Caco-2 (cell line): ENCODE measurements around the gene STRIT1. TPM values are rescaled to one million over a fixed set of nuclear protein-coding genes. Genes with fewer than 3 reads are reported as not detected.

Source experiments
- BruUV-seq: library from RNA; stranded (reverse); fragments of 400-500 nt; replicated peaks from 2 replicates; lab custom pipeline; 2021; lab: Mats Ljungman, UMichigan
- CTCF ChIA-PET: fragments of 300-600 bp; sonication (Branson Sonifier 250); formaldehyde crosslinking; loops from one replicate; lab custom pipeline; 2022; ENCODE audit warnings: antibody characterized with exemption; lab: Charles Lee
- POLR2A ChIA-PET: fragments of 300-600 bp; sonication (Branson Sonifier 250); formaldehyde crosslinking; loops from one replicate; lab custom pipeline; 2022; ENCODE audit warnings: antibody characterized with exemption; lab: Charles Lee
- DNase-seq, 2 experiments: peaks; one replicate each; pipeline versions ENCODE4 v3.0.0 to v3.0.0-alpha.2; 2020 to 2022
- H3K27me3 ChIP-seq: replicated peaks from 2 replicates; pipeline ENCODE4 v1.6.0; 2011; ENCODE audit warnings: low read length; ENCODE audit not compliant: control insufficient read depth, insufficient read depth
- H3K36me3 ChIP-seq: 2 replicates; pipeline ENCODE4 v1.5.1; 2011; ENCODE audit warnings: low read length; ENCODE audit not compliant: control insufficient read depth, insufficient read depth
- H3K4me1 ChIP-seq: fragments of 250-450 bp; sonication (Bioruptor Pico); 2 replicates; pipeline ENCODE4 v1.5.1; 2020; ENCODE audit warnings: mild to moderate bottlenecking
- H3K4me3 ChIP-seq: 2 replicates; pipeline ENCODE4 v1.5.1; 2011; ENCODE audit warnings: low read depth, mild to moderate bottlenecking, control low read depth, low read length
- H3K9me3 ChIP-seq: fragments of 250-450 bp; sonication (Bioruptor Pico); 2 replicates; pipeline ENCODE4 v1.5.1; 2020; ENCODE audit warnings: mild to moderate bottlenecking, moderate library complexity
- H3K27ac Mint-ChIP-seq: one replicate; pipeline ENCODE4 v1.8.0; 2022; ENCODE audit warnings: mixed read lengths; ENCODE audit not compliant: unreplicated experiment
- H3K27me3 Mint-ChIP-seq: one replicate; pipeline ENCODE4 v1.8.0; 2022; ENCODE audit warnings: mixed read lengths; ENCODE audit not compliant: insufficient read depth, unreplicated experiment
- H3K36me3 Mint-ChIP-seq: one replicate; pipeline ENCODE4 v1.8.0; 2022; ENCODE audit warnings: mild to moderate bottlenecking, mixed read lengths; ENCODE audit not compliant: insufficient read depth, unreplicated experiment
- H3K4me1 Mint-ChIP-seq: one replicate; pipeline ENCODE4 v1.8.0; 2022; ENCODE audit warnings: low read depth, mixed read lengths; ENCODE audit not compliant: unreplicated experiment
- H3K4me3 Mint-ChIP-seq: one replicate; pipeline ENCODE4 v1.8.0; 2022; ENCODE audit warnings: mild to moderate bottlenecking, moderate library complexity, mixed read lengths; ENCODE audit not compliant: unreplicated experiment
- H3K9me3 Mint-ChIP-seq: one replicate; pipeline ENCODE4 v1.8.0; 2022; ENCODE audit warnings: mixed read lengths; ENCODE audit not compliant: unreplicated experiment
- CTCF ChIP-seq, 2 experiments: fragments of 200-600 bp in 1 of 2; IDR thresholded peaks; 1 replicate in 1 of 2; 2 replicates in 1 of 2; pipeline versions ENCODE4 v1.5.1 to v1.8.0; 2011 to 2022; ENCODE audit warnings: antibody characterized with exemption in 1 of 2, control low read depth in 1 of 2, inconsistent platforms in 1 of 2, low read depth in 1 of 2, low read length in 1 of 2, mild to moderate bottlenecking in 1 of 2, moderate library complexity in 1 of 2; ENCODE audit not compliant: insufficient read depth in 1 of 2, severe bottlenecking in 1 of 2, unreplicated experiment in 1 of 2
- intact Hi-C: fragments of 100-400 bp; cut with micrococcal nuclease; formaldehyde crosslinking; loops from one replicate; pipeline ENCODE4 v1.10.0; 2022; ENCODE audit not compliant: unreplicated experiment
- total RNA-seq: library from RNA; stranded (reverse); gene quantifications from 2 replicates; pipeline ENCODE4 v1.2.3, GENCODE V29; 2022

Gene STRIT1
- total RNA-seq, 1 experiment from 2014 or later, result not detected

DNA sequence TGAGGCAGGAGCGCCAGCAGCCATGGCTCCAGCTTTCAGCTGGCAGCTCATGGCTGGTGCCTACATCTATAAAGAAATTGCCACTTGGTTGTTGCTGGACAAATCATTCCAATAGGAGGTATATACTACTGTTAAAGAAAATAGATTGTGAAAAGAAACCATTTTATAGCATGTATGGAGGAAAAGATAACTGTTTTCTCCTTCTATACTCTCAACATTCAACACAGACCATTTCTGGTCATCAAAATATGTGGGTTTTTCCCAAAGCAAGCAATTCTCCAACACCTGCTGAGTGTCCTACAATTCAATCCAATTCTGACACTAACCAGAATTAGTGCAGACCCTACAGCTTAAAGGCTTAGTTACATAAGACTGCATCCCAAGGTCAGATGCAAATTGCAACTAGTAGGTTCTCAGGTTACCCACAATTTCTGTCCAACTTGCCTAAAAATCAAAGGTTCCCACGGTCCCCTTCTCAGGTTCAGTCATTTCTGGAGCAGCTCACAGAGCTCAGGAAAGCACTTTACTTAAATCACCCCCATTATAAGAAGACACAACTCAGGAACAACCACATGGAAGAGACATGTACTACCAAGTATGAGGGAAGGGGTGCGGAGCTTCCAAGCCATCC, 42.4 kb upstream of the STRIT1 start:
- Mint-ChIP-seq H3K36me3 (no peaks in the 10 kb centered on the region), H3K4me1 (no peaks in the 10 kb centered on the region), H3K27ac (no peak overlapping the region), H3K4me3 (no peak overlapping the region), H3K9me3 (no peaks in the 10 kb centered on the region), H3K27me3 (peaks cover 6% of the 10 kb centered on the region)
- no peak for TF ChIP-seq CTCF (IDR thresholded peaks at IDR 0.05; ENCODE audit: insufficient read depth in 1 of 2, low read depth in 1 of 2, low read length in 1 of 2, severe bottlenecking in 1 of 2, unreplicated experiment in 1 of 2)
- intact Hi-C loops, result no loop called here
- POLR2A ChIA-PET, result no interaction called here
- no peak overlapping the region for H3K4me3 ChIP-seq
- no TSS peak for BruUV-seq
- CTCF ChIA-PET, result no interaction called here
- H3K4me1 ChIP-seq, result no peaks in the 10 kb centered on the region
- no peaks in the 10 kb centered on the region for H3K27me3 ChIP-seq
- H3K36me3 ChIP-seq, result no peaks in the 10 kb centered on the region
- no peaks in the 10 kb centered on the region for H3K9me3 ChIP-seq
- no peak for DNase-seq

GRCh38 chr3:155334914-155335723, 41.6 kb upstream of the STRIT1 start:
- Mint-ChIP-seq H3K36me3 (no peaks in the 10 kb centered on the region), H3K27me3 (peaks cover 6% of the 10 kb centered on the region), H3K9me3 (no peaks in the 10 kb centered on the region), H3K4me3 (no peak overlapping the region), H3K27ac (no peak overlapping the region), H3K4me1 (no peaks in the 10 kb centered on the region)
- DNase-seq, result no peak
- Histone ChIP-seq H3K9me3 (no peaks in the 10 kb centered on the region), H3K27me3 (no peaks in the 10 kb centered on the region), H3K4me1 (no peaks in the 10 kb centered on the region), H3K4me3 (no peak overlapping the region), H3K36me3 (no peaks in the 10 kb centered on the region)
- no TSS peak for BruUV-seq
- ChIA-PET POLR2A (no interaction called here), CTCF (no interaction called here)
- no peak for TF ChIP-seq CTCF (IDR thresholded peaks at IDR 0.05; ENCODE audit: insufficient read depth in 1 of 2, low read depth in 1 of 2, low read length in 1 of 2, severe bottlenecking in 1 of 2, unreplicated experiment in 1 of 2)
- intact Hi-C loops, result no loop called here

GRCh38 chr3:155334215-155334913, 40.9 kb upstream of the STRIT1 start:
- Mint-ChIP-seq H3K4me1 (no peaks in the 10 kb centered on the region), H3K36me3 (no peaks in the 10 kb centered on the region), H3K27me3 (peaks cover 3% of the 10 kb centered on the region), H3K9me3 (no peaks in the 10 kb centered on the region), H3K27ac (no peak overlapping the region), H3K4me3 (no peak overlapping the region)
- no peak overlapping the region for H3K4me3 ChIP-seq
- intact Hi-C loops, result no loop called here
- H3K9me3 ChIP-seq, result no peaks in the 10 kb centered on the region
- no peaks in the 10 kb centered on the region for H3K4me1 ChIP-seq
- BruUV-seq, result no TSS peak
- POLR2A ChIA-PET, result no interaction called here
- DNase-seq, result no peak
- H3K36me3 ChIP-seq, result no peaks in the 10 kb centered on the region
- CTCF ChIA-PET, result no interaction called here
- TF ChIP-seq CTCF (IDR thresholded peaks at IDR 0.05; ENCODE audit: insufficient read depth in 1 of 2, low read depth in 1 of 2, low read length in 1 of 2, severe bottlenecking in 1 of 2, unreplicated experiment in 1 of 2), result no peak
- H3K27me3 ChIP-seq, result no peaks in the 10 kb centered on the region
